Skeletal muscle tissue (tissue), 2 donors: ENCODE measurements around the gene CDS2. TPM values are rescaled to one million over a fixed set of nuclear protein-coding genes. Genes with fewer than 3 reads are reported as not detected.

Source experiments
- small RNA-seq: library from RNA; depleted of rRNA; stranded (forward); fragments of <200 nt; gene quantifications from one replicate; pipeline ENCODE3, GENCODE V24; 2014
- total RNA-seq: library from RNA; depleted of rRNA; stranded (reverse); fragments of >200 nt; gene quantifications from one replicate; pipeline ENCODE4 v1.2.3, GENCODE V29; 2014

CDS2 gene
- total RNA-seq, 1 donor from 2014 or later: 27.1 TPM

Small RNAs within 50 kb of the gene (small RNA-seq; reads per million reads assigned to genes)
- not detected for gene RF00019
- gene RF00568: not detected
- gene RNA5SP474: not detected

Other genes with a start within 250 kb of the CDS2 start
- 8.4 TPM for gene SLC23A2, start 125.5 kb upstream of the CDS2 start, total RNA-seq
- gene TMEM230, start 13.9 kb upstream of the CDS2 start, total RNA-seq: 68.9 TPM
- gene PCNA, start 7.0 kb upstream of the CDS2 start, total RNA-seq: 35.5 TPM
- not detected for gene PROKR2, start 189.9 kb downstream of the CDS2 start, total RNA-seq